Measurements from ENCODE around the gene PIMREG.

Gene PIMREG

GRCh38 chr17:6456321-6456720, 12.1 kb downstream of the PIMREG start:
- DNase-seq (ENCODE audit: low spot score): no peak

GRCh38 chr17:6456914-6457687, 12.8 kb downstream of the PIMREG start:
- Histone ChIP-seq H3K4me1 (ENCODE audit: insufficient read depth, poor library complexity, severe bottlenecking) (peaks cover 7% of the 10 kb centered on the region), H3K9me3 (ENCODE audit: severe bottlenecking) (no peaks in the 10 kb centered on the region), H3K4me3 (ENCODE audit: severe bottlenecking) (no peak overlapping the region), H3K27ac (ENCODE audit: poor library complexity, severe bottlenecking) (no peak overlapping the region), H3K27me3 (ENCODE audit: insufficient read depth, poor library complexity, severe bottlenecking) (no peaks in the 10 kb centered on the region), H3K36me3 (ENCODE audit: low read depth) (peaks cover 10% of the 10 kb centered on the region; the same call in 1 of the 2 replicates)
- ATAC-seq (ENCODE audit: low read depth) (peak; percentile 54; the same call in 1 of the 3 replicates), DNase-seq (ENCODE audit: low spot score) (peak; percentile 64)
- TF ChIP-seq CTCF (IDR thresholded peaks at IDR 0.05; ENCODE audit: poor library complexity, severe bottlenecking): no peak

More at GRCh38 chr17:6456321-6456720, 12.1 kb downstream of the PIMREG start:
- Histone ChIP-seq H3K27ac (ENCODE audit: poor library complexity, severe bottlenecking) (no peak overlapping the region), H3K9me3 (ENCODE audit: severe bottlenecking) (no peaks in the 10 kb centered on the region), H3K4me3 (ENCODE audit: severe bottlenecking) (no peak overlapping the region), H3K4me1 (ENCODE audit: insufficient read depth, poor library complexity, severe bottlenecking) (peaks cover 7% of the 10 kb centered on the region), H3K36me3 (ENCODE audit: low read depth) (peaks cover 10% of the 10 kb centered on the region; the same call in 1 of the 2 replicates), H3K27me3 (ENCODE audit: insufficient read depth, poor library complexity, severe bottlenecking) (no peaks in the 10 kb centered on the region)
- TF ChIP-seq CTCF (IDR thresholded peaks at IDR 0.05; ENCODE audit: poor library complexity, severe bottlenecking): no peak
- no peak for ATAC-seq (ENCODE audit: low read depth)

GRCh38 chr17:6457688-6458459, 13.6 kb downstream of the PIMREG start:
- Histone ChIP-seq H3K27me3 (ENCODE audit: insufficient read depth, poor library complexity, severe bottlenecking) (no peaks in the 10 kb centered on the region), H3K27ac (ENCODE audit: poor library complexity, severe bottlenecking) (no peak overlapping the region), H3K4me1 (ENCODE audit: insufficient read depth, poor library complexity, severe bottlenecking) (peaks cover 7% of the 10 kb centered on the region), H3K36me3 (ENCODE audit: low read depth) (peaks cover 10% of the 10 kb centered on the region; the same call in 1 of the 2 replicates), H3K9me3 (ENCODE audit: severe bottlenecking) (no peaks in the 10 kb centered on the region), H3K4me3 (ENCODE audit: severe bottlenecking) (no peak overlapping the region)
- no peak for TF ChIP-seq CTCF (IDR thresholded peaks at IDR 0.05; ENCODE audit: poor library complexity, severe bottlenecking)
- DNase-seq (ENCODE audit: low spot score): no peak
- ATAC-seq (ENCODE audit: low read depth): peak; percentile 53; the same call in 2 of the 3 replicates

GRCh38 chr17:6458460-6458950, 14.2 kb downstream of the PIMREG start:
- H3K4me3 ChIP-seq (ENCODE audit: severe bottlenecking): no peak overlapping the region
- no peak for TF ChIP-seq CTCF (IDR thresholded peaks at IDR 0.05; ENCODE audit: poor library complexity, severe bottlenecking)
- H3K4me1 ChIP-seq (ENCODE audit: insufficient read depth, poor library complexity, severe bottlenecking): peaks cover 7% of the 10 kb centered on the region
- ATAC-seq (ENCODE audit: low read depth) (no peak), DNase-seq (ENCODE audit: low spot score) (no peak)
- H3K36me3 ChIP-seq (ENCODE audit: low read depth): peaks cover 10% of the 10 kb centered on the region; the same call in 1 of the 2 replicates
- H3K27me3 ChIP-seq (ENCODE audit: insufficient read depth, poor library complexity, severe bottlenecking): no peaks in the 10 kb centered on the region
- H3K9me3 ChIP-seq (ENCODE audit: severe bottlenecking): no peaks in the 10 kb centered on the region
- H3K27ac ChIP-seq (ENCODE audit: poor library complexity, severe bottlenecking): no peak overlapping the region

Measured in RWPE2 (cell line).